HL-60 (cell line): ENCODE data around the gene PTPMT1.
A peak's percentile ranks its signal among the peaks of the same experiment; 100 is the strongest.
"Not testable (repeated sequence)": the region's sequence is repeated elsewhere in the genome, so short reads cannot be mapped to it uniquely, and the experiment has no call there.

ENCODE experiments used
- DNase-seq, 2 experiments: peaks; one replicate each; pipeline ENCODE4 v3.0.0-alpha.2; 2010 to 2020; ENCODE audit warnings: low read depth in 1 of 2, low spot score in 1 of 2
- H3K27ac ChIP-seq: fragments of 250-450 bp; sonication (Bioruptor Pico); replicated peaks from 2 replicates; pipeline ENCODE4 v1.5.1; 2020; ENCODE audit warnings: mild to moderate bottlenecking, moderate library complexity
- H3K27me3 ChIP-seq: fragments of 250-450 bp; sonication (Bioruptor Pico); 2 replicates; pipeline ENCODE4 v1.5.1; 2021; ENCODE audit warnings: mild to moderate bottlenecking, moderate library complexity; ENCODE audit not compliant: insufficient read depth, poor library complexity, severe bottlenecking
- H3K4me3 ChIP-seq: replicated peaks from 2 replicates; pipeline ENCODE4 v1.5.1; 2011; ENCODE audit warnings: mild to moderate bottlenecking, control low read depth, low read length; ENCODE audit not compliant: insufficient read depth
- CTCF ChIP-seq: IDR thresholded peaks from one replicate; pipeline ENCODE4 v1.5.1; 2011; ENCODE audit warnings: low read length, control low read depth, inconsistent platforms; ENCODE audit not compliant: insufficient read depth
- GABPA ChIP-seq: IDR thresholded peaks from 2 replicates; pipeline ENCODE4 v1.6.1; 2012; ENCODE audit warnings: low read depth
- POLR2AphosphoS5 ChIP-seq: IDR thresholded peaks from 2 replicates; pipeline ENCODE4 v1.6.1; 2012; ENCODE audit warnings: low read depth
- REST ChIP-seq: IDR thresholded peaks from 2 replicates; pipeline ENCODE4 v1.6.1; 2012; ENCODE audit warnings: low read depth; ENCODE audit not compliant: insufficient replicate concordance
- SPI1 ChIP-seq: IDR thresholded peaks from 2 replicates; pipeline ENCODE4 v1.6.1; 2012; ENCODE audit warnings: low read depth, mild to moderate bottlenecking, borderline replicate concordance

The PTPMT1 gene

GRCh38 chr11:47518212-47518964, 47.0 kb upstream of the PTPMT1 start:
- Histone ChIP-seq H3K27ac (no peak overlapping the region; the same call in 1 of the 2 replicates), H3K4me3 (no peak overlapping the region), H3K27me3 (no peaks in the 10 kb centered on the region)
- no peak for DNase-seq
- TF ChIP-seq POLR2AphosphoS5 = no peak
- no peak for TF ChIP-seq GABPA
- no peak for TF ChIP-seq CTCF

- H3K27ac ChIP-seq = peak overlapping the region; percentile 17; the same call in 1 of the 2 replicates
- DNase-seq = no peak
- TF ChIP-seq REST (no peak), POLR2AphosphoS5 (no peak), CTCF (no peak), SPI1 (no peak), GABPA (no peak)
- H3K4me3 ChIP-seq = no peak overlapping the region
- H3K27me3 ChIP-seq = no peaks in the 10 kb centered on the region
Measured at GRCh38 chr11:47523490-47524225, 41.7 kb upstream of the PTPMT1 start.

- TF ChIP-seq GABPA = no peak
- no peak for TF ChIP-seq REST
- TF ChIP-seq POLR2AphosphoS5 = no peak
- no peak for TF ChIP-seq SPI1
- no peak for TF ChIP-seq CTCF
- Histone ChIP-seq H3K4me3 (no peak overlapping the region), H3K27ac (no peak overlapping the region; the same call in 1 of the 2 replicates), H3K27me3 (no peaks in the 10 kb centered on the region)
- DNase-seq = no peak
Measured at GRCh38 chr11:47524291-47524874, 41.0 kb upstream of the PTPMT1 start.

- not testable (repeated sequence) for H3K27ac ChIP-seq, DNase-seq, H3K27me3 ChIP-seq, H3K4me3 ChIP-seq
Measured at GRCh38 chr11:47526032-47526431, 39.4 kb upstream of the PTPMT1 start.
